Stomach (tissue), 4 donors: Measurements from ENCODE around the gene PITX2.

Source experiments
- CTCF ChIP-seq, 7 experiments: fragments of 450-650 bp in 4 of 7; fragments of 200-600 bp in 3 of 7; sonication (generic) in 3 of 7; IDR thresholded peaks; one replicate each; pipeline ENCODE4 v1.5.1; 2016 to 2019; ENCODE audit warnings: antibody characterized with exemption in 7 of 7, control low read depth in 2 of 7, mild to moderate bottlenecking in 1 of 7
- EP300 ChIP-seq: sonication (generic); formaldehyde crosslinking; IDR thresholded peaks from one replicate; pipeline ENCODE4 v1.6.1; 2017; ENCODE audit warnings: antibody characterized with exemption
- POLR2A ChIP-seq, 4 donors: fragments of 450-650 bp; IDR thresholded peaks; one replicate each; pipeline ENCODE4 v1.6.1; 2016; ENCODE audit warnings: antibody characterized with exemption in 4 of 4, control low read depth in 2 of 4, mild to moderate bottlenecking in 1 of 4, moderate library complexity in 1 of 4
- POLR2AphosphoS5 ChIP-seq, 3 donors: sonication (generic); formaldehyde crosslinking; IDR thresholded peaks; one replicate each; pipeline ENCODE4 v1.6.1; 2016; ENCODE audit warnings: antibody characterized with exemption in 3 of 3

- TF ChIP-seq POLR2A (IDR thresholded peaks at IDR 0.05): no peak
- TF ChIP-seq POLR2AphosphoS5 (IDR thresholded peaks at IDR 0.05): no peak
- TF ChIP-seq EP300: no peak
- no peak for TF ChIP-seq CTCF (IDR thresholded peaks at IDR 0.05)
Observed at GRCh38 chr4:110596431-110596830, 26.4 kb downstream of the PITX2 start.
